ENCODE results near the gene SH3PXD2A. TPM values are rescaled to one million over a fixed set of nuclear protein-coding genes. Genes with fewer than 3 reads are reported as not detected.

Gene SH3PXD2A
- total RNA-seq, 2 experiments from 2014 or later: 16.5 to 17.9 TPM

- no peaks in the 10 kb centered on the region for H3K27me3 Mint-ChIP-seq
- H3K27ac Mint-ChIP-seq: no peak overlapping the region
- H3K4me1 Mint-ChIP-seq: peaks cover 16% of the 10 kb centered on the region
- ChIA-PET POLR2A (interaction anchor here (1.1 to 2.3 kb wide), 4 partner anchors 9 to 18 kb away, joined by 3 to 15 read pairs (median 4); no protein-coding TSS in a partner anchor), CTCF (interaction anchor here (0.6 to 1.2 kb wide), 4 partner anchors 8 to 74 kb away, joined by 3 read pairs; no protein-coding TSS in a partner anchor)
- H3K36me3 Mint-ChIP-seq (ENCODE audit: low read depth): no peaks in the 10 kb centered on the region
- H3K9me3 Mint-ChIP-seq: no peaks in the 10 kb centered on the region
- H3K4me3 Mint-ChIP-seq: no peak overlapping the region
- DNase-seq: no peak
Measured at GRCh38 chr10:103679096-103679790, 176.1 kb downstream of the SH3PXD2A start.

- H3K4me1 Mint-ChIP-seq: peaks cover 16% of the 10 kb centered on the region
- no peaks in the 10 kb centered on the region for H3K36me3 Mint-ChIP-seq (ENCODE audit: low read depth)
- CTCF ChIA-PET: interaction anchor here (1.0 to 1.2 kb wide), 2 partner anchors 8 to 13 kb away, joined by 3 to 4 read pairs; no protein-coding TSS in a partner anchor
Measured at GRCh38 chr10:103678178-103678526, 177.2 kb downstream of the SH3PXD2A start.

GRCh38 chr10:103677486-103678177 is 177.7 kb downstream of the SH3PXD2A start:
- H3K4me1 Mint-ChIP-seq: peaks cover 16% of the 10 kb centered on the region
- H3K9me3 Mint-ChIP-seq: no peaks in the 10 kb centered on the region
- peak overlapping the region; percentile 83 for H3K27ac Mint-ChIP-seq
- ChIA-PET POLR2A (interaction anchor here (0.7 to 2.3 kb wide), 7 partner anchors 9 to 92 kb away, joined by 3 to 15 read pairs (median 4); no protein-coding TSS in a partner anchor), CTCF (interaction anchor here (1.0 kb wide), 1 partner anchor 9 kb away, joined by 4 read pairs; no protein-coding TSS in a partner anchor)
- H3K27me3 Mint-ChIP-seq: no peaks in the 10 kb centered on the region
- no peak for DNase-seq
- no peaks in the 10 kb centered on the region for H3K36me3 Mint-ChIP-seq (ENCODE audit: low read depth)
- peak overlapping the region; percentile 75 for H3K4me3 Mint-ChIP-seq

More at GRCh38 chr10:103678178-103678526, 177.2 kb downstream of the SH3PXD2A start:
- peak; percentile 89 for DNase-seq
- no peaks in the 10 kb centered on the region for H3K9me3 Mint-ChIP-seq
- POLR2A ChIA-PET: interaction anchor here (0.7 to 2.3 kb wide), 9 partner anchors 8 to 93 kb away, joined by 3 to 15 read pairs (median 4); no protein-coding TSS in a partner anchor
- H3K27me3 Mint-ChIP-seq: no peaks in the 10 kb centered on the region
- H3K4me3 Mint-ChIP-seq: peak overlapping the region; percentile 75
- H3K27ac Mint-ChIP-seq: peak overlapping the region; percentile 83

GRCh38 chr10:103676851-103677417 is 178.4 kb downstream of the SH3PXD2A start:
- Mint-ChIP-seq H3K36me3 (ENCODE audit: low read depth) (no peaks in the 10 kb centered on the region), H3K4me3 (no peak overlapping the region), H3K27ac (no peak overlapping the region), H3K9me3 (no peaks in the 10 kb centered on the region), H3K27me3 (no peaks in the 10 kb centered on the region), H3K4me1 (peaks cover 16% of the 10 kb centered on the region)
- ChIA-PET CTCF (no interaction called here), POLR2A (no interaction called here)
- no peak for DNase-seq

- Mint-ChIP-seq H3K4me1 (peaks cover 16% of the 10 kb centered on the region), H3K27ac (no peak overlapping the region), H3K4me3 (no peak overlapping the region), H3K27me3 (no peaks in the 10 kb centered on the region), H3K36me3 (ENCODE audit: low read depth) (no peaks in the 10 kb centered on the region), H3K9me3 (no peaks in the 10 kb centered on the region)
- DNase-seq: no peak
- POLR2A ChIA-PET: no interaction called here
- CTCF ChIA-PET: interaction anchor here (0.8 to 1.8 kb wide), 2 partner anchors 20 to 22 kb away, joined by 3 to 4 read pairs; no protein-coding TSS in a partner anchor
Measured at GRCh38 chr10:103676058-103676785, 179.2 kb downstream of the SH3PXD2A start.

GRCh38 chr10:103673606-103674005 is 181.8 kb downstream of the SH3PXD2A start:
- CTCF ChIA-PET: no interaction called here
- Mint-ChIP-seq H3K9me3 (no peaks in the 10 kb centered on the region), H3K4me1 (peaks cover 21% of the 10 kb centered on the region), H3K36me3 (ENCODE audit: low read depth) (no peaks in the 10 kb centered on the region), H3K27ac (no peak overlapping the region), H3K27me3 (no peaks in the 10 kb centered on the region), H3K4me3 (no peak overlapping the region)
- POLR2A ChIA-PET: no interaction called here
- no peak for DNase-seq

GRCh38 chr10:103672345-103672744 is 183.0 kb downstream of the SH3PXD2A start:
- Mint-ChIP-seq H3K27ac (no peak overlapping the region), H3K36me3 (ENCODE audit: low read depth) (no peaks in the 10 kb centered on the region), H3K9me3 (no peaks in the 10 kb centered on the region), H3K27me3 (no peaks in the 10 kb centered on the region), H3K4me1 (peaks cover 13% of the 10 kb centered on the region), H3K4me3 (no peak overlapping the region)
- DNase-seq: no peak
- POLR2A ChIA-PET: no interaction called here
- CTCF ChIA-PET: interaction anchor here (0.8 kb wide), 1 partner anchor 14 kb away, joined by 3 read pairs; no protein-coding TSS in a partner anchor

GRCh38 chr10:103671126-103671895 is 184.1 kb downstream of the SH3PXD2A start:
- CTCF ChIA-PET: no interaction called here
- H3K27me3 Mint-ChIP-seq: no peaks in the 10 kb centered on the region
- no peak overlapping the region for H3K27ac Mint-ChIP-seq
- H3K4me3 Mint-ChIP-seq: no peak overlapping the region
- H3K4me1 Mint-ChIP-seq: peaks cover 11% of the 10 kb centered on the region
- DNase-seq: no peak
- POLR2A ChIA-PET: interaction anchor here (0.9 to 1.2 kb wide), 3 partner anchors 11 to 25 kb away, joined by 3 to 4 read pairs (median 4); no protein-coding TSS in a partner anchor
- H3K9me3 Mint-ChIP-seq: no peaks in the 10 kb centered on the region
- H3K36me3 Mint-ChIP-seq (ENCODE audit: low read depth): no peaks in the 10 kb centered on the region

GRCh38 chr10:103669944-103670343 is 185.4 kb downstream of the SH3PXD2A start:
- H3K27ac Mint-ChIP-seq: no peak overlapping the region
- H3K4me1 Mint-ChIP-seq: peaks cover 11% of the 10 kb centered on the region
- H3K27me3 Mint-ChIP-seq: no peaks in the 10 kb centered on the region
- H3K4me3 Mint-ChIP-seq: no peak overlapping the region
- ChIA-PET CTCF (no interaction called here), POLR2A (interaction anchor here (1.2 to 1.7 kb wide), 3 partner anchors 9 to 16 kb away, joined by 3 to 5 read pairs (median 3); no protein-coding TSS in a partner anchor)
- H3K36me3 Mint-ChIP-seq (ENCODE audit: low read depth): no peaks in the 10 kb centered on the region
- no peak for DNase-seq
- H3K9me3 Mint-ChIP-seq: no peaks in the 10 kb centered on the region

- Mint-ChIP-seq H3K27ac (no peak overlapping the region), H3K36me3 (ENCODE audit: low read depth) (no peaks in the 10 kb centered on the region), H3K4me3 (no peak overlapping the region), H3K9me3 (no peaks in the 10 kb centered on the region), H3K27me3 (no peaks in the 10 kb centered on the region), H3K4me1 (peaks cover 11% of the 10 kb centered on the region)
- ChIA-PET POLR2A (interaction anchor here (1.3 to 1.7 kb wide), 2 partner anchors 9 to 10 kb away, joined by 3 to 5 read pairs; no protein-coding TSS in a partner anchor), CTCF (no interaction called here)
- no peak for DNase-seq
Measured at GRCh38 chr10:103669243-103669929, 186.0 kb downstream of the SH3PXD2A start.

GRCh38 chr10:103668351-103669242 is 186.8 kb downstream of the SH3PXD2A start:
- Mint-ChIP-seq H3K4me3 (peak overlapping the region; percentile 46), H3K27ac (no peak overlapping the region), H3K27me3 (no peaks in the 10 kb centered on the region), H3K4me1 (peaks cover 11% of the 10 kb centered on the region), H3K36me3 (ENCODE audit: low read depth) (no peaks in the 10 kb centered on the region), H3K9me3 (no peaks in the 10 kb centered on the region)
- ChIA-PET POLR2A (interaction anchor here (1.1 kb wide), 1 partner anchor 10 kb away, joined by 4 read pairs; no protein-coding TSS in a partner anchor), CTCF (interaction anchor here (1.0 to 1.7 kb wide), 2 partner anchors 18 to 446 kb away, joined by 3 to 6 read pairs; no protein-coding TSS in a partner anchor)
- DNase-seq: no peak
